Fibroblast of pulmonary artery (primary cell): Measurements from ENCODE around the gene EPB41L4A.

Experiments
- DNase-seq: peaks from one replicate; pipeline ENCODE4 v3.0.0-alpha.2; 2010; ENCODE audit warnings: low read depth
- H3K4me3 ChIP-seq: replicated peaks from 2 replicates; pipeline ENCODE4 v1.5.1; 2011; ENCODE audit warnings: low read depth, mild to moderate bottlenecking, control low read depth, low read length, moderate library complexity
- CTCF ChIP-seq: IDR thresholded peaks from 2 replicates; pipeline ENCODE4 v1.5.1; 2011; ENCODE audit warnings: mild to moderate bottlenecking, control low read depth, low read length, inconsistent platforms; ENCODE audit errors: missing control alignments

Gene EPB41L4A

GRCh38 chr5:112353678-112354077 lies 65.4 kb downstream of the EPB41L4A start:
- DNase-seq: no peak
- H3K4me3 ChIP-seq: no peak overlapping the region
- TF ChIP-seq CTCF: no peak

- no peak for DNase-seq
- no peak for TF ChIP-seq CTCF
- no peak overlapping the region for H3K4me3 ChIP-seq
Observed at GRCh38 chr5:112351225-112351624, 67.9 kb downstream of the EPB41L4A start.

- no peak for DNase-seq
Observed at GRCh38 chr5:112350626-112351025, 68.5 kb downstream of the EPB41L4A start.

GRCh38 chr5:112349371-112349770 lies 69.7 kb downstream of the EPB41L4A start:
- TF ChIP-seq CTCF: no peak
- no peak for DNase-seq
- H3K4me3 ChIP-seq: no peak overlapping the region

More at GRCh38 chr5:112350626-112351025, 68.5 kb downstream of the EPB41L4A start:
- no peak overlapping the region for H3K4me3 ChIP-seq
- no peak for TF ChIP-seq CTCF

GRCh38 chr5:112348915-112349314 lies 70.2 kb downstream of the EPB41L4A start:
- TF ChIP-seq CTCF: no peak
- DNase-seq: no peak
- no peak overlapping the region for H3K4me3 ChIP-seq

GRCh38 chr5:112348387-112348786 lies 70.7 kb downstream of the EPB41L4A start:
- no peak for DNase-seq
- TF ChIP-seq CTCF: no peak

GRCh38 chr5:112346411-112347044 lies 72.5 kb downstream of the EPB41L4A start:
- no peak overlapping the region for H3K4me3 ChIP-seq
- DNase-seq: no peak
- TF ChIP-seq CTCF: no peak

More at GRCh38 chr5:112348387-112348786, 70.7 kb downstream of the EPB41L4A start:
- no peak overlapping the region for H3K4me3 ChIP-seq
